HepG2 (cell line): ENCODE results near the gene PRKG1. TPM values are rescaled to one million over a fixed set of nuclear protein-coding genes. Genes with fewer than 3 reads are reported as not detected.
A peak's percentile ranks its signal among the peaks of the same experiment; 100 is the strongest.

ENCODE experiments used
- ATAC-seq: fragments of 200-7000 bp; cut with Tn5 transposase; 3 replicates; pipeline ENCODE4 v1.9.1; 2020; ENCODE audit warnings: mild to moderate bottlenecking, moderate library complexity
- BruUV-seq: library from RNA; stranded (reverse); fragments of 400-500 nt; replicated peaks from 2 replicates; lab custom pipeline; 2021; lab: Mats Ljungman, UMichigan
- CTCF ChIA-PET: fragments of 300-600 bp; formaldehyde crosslinking; extraction: SDS; loops from one replicate; lab custom pipeline; 2021; ENCODE audit warnings: low total read pairs, inconsistent platforms, low intra/inter-chr PET ratio; lab: Yijun Ruan, JAX
- POLR2A ChIA-PET: fragments of 350-600 bp; sonication (Branson Sonifier 250); formaldehyde crosslinking; loops from one replicate; lab custom pipeline; 2020; ENCODE audit warnings: antibody characterized with exemption, inconsistent platforms; lab: Yijun Ruan, JAX
- DNase-seq: peaks from one replicate; pipeline ENCODE4 v3.0.0-alpha.2; 2015; ENCODE audit warnings: low spot score
- FAIRE-seq: peaks from 3 replicates; lab custom pipeline; 2011; peaks lifted over from hg19 to GRCh38; lab: Jason Lieb, UNC
- H2AFZ ChIP-seq: one replicate; pipeline ENCODE4 v1.6.1; 2011; ENCODE audit warnings: low read length, inconsistent platforms
- H3K27ac ChIP-seq: fragments of 300-600 bp; 3 replicates; pipeline ENCODE4 v1.8.0; 2011; ENCODE audit warnings: mixed run types, mild to moderate bottlenecking, mixed read lengths, low read length, inconsistent platforms; ENCODE audit not compliant: insufficient read depth; ENCODE audit errors: extremely low read length
- H3K27me3 ChIP-seq, 2 experiments: fragments of 200-600 bp in 1 of 2; 2 replicates in 1 of 2; 3 replicates in 1 of 2; pipeline versions ENCODE4 v1.6.0 to v1.8.0; 2011; ENCODE audit warnings: low read length in 2 of 2, mild to moderate bottlenecking in 2 of 2, moderate library complexity in 2 of 2, inconsistent platforms in 1 of 2; ENCODE audit not compliant: insufficient read depth in 2 of 2, control insufficient read depth in 1 of 2
- H3K36me3 ChIP-seq, 2 experiments: fragments of 200-600 bp in 1 of 2; replicated peaks in 1 of 2; 2 replicates in 1 of 2; 3 replicates in 1 of 2; pipeline versions ENCODE4 v1.5.1 to v1.8.0; 2011; ENCODE audit warnings: low read length in 2 of 2, inconsistent platforms in 1 of 2; ENCODE audit not compliant: insufficient read depth in 2 of 2, control insufficient read depth in 1 of 2
- H3K4me1 ChIP-seq: 2 replicates; pipeline ENCODE4 v1.5.1; 2012; ENCODE audit warnings: low read length, inconsistent platforms; ENCODE audit not compliant: insufficient read depth
- H3K4me2 ChIP-seq: 2 replicates; pipeline ENCODE4 v1.6.0; 2011; ENCODE audit warnings: low read depth, low read length, inconsistent platforms
- H3K4me3 ChIP-seq, 3 experiments: fragments of 200-600 bp in 1 of 3; sonication (generic), shearing (Covaris generic) in 1 of 3; replicated peaks in 1 of 3; 2 replicates each; pipeline ENCODE4 v1.5.1; 2011 to 2016; ENCODE audit warnings: low read length in 3 of 3, inconsistent platforms in 2 of 3, low read depth in 2 of 3, mild to moderate bottlenecking in 2 of 3, control low read depth in 1 of 3, mixed read lengths in 1 of 3; ENCODE audit not compliant: insufficient read depth in 1 of 3
- H3K79me2 ChIP-seq: one replicate; pipeline ENCODE4 v1.6.1; 2011; ENCODE audit warnings: low read length, inconsistent platforms; ENCODE audit not compliant: insufficient read depth
- H3K9ac ChIP-seq: 2 replicates; pipeline ENCODE4 v1.6.0; 2011; ENCODE audit warnings: mild to moderate bottlenecking, low read depth, low read length, inconsistent platforms; ENCODE audit not compliant: insufficient read depth
- H3K9me3 ChIP-seq: 2 replicates; pipeline ENCODE4 v1.5.1; 2012; ENCODE audit warnings: mild to moderate bottlenecking, low read length
- H4K20me1 ChIP-seq: 2 replicates; pipeline ENCODE4 v1.6.0; 2011; ENCODE audit warnings: inconsistent platforms, mild to moderate bottlenecking, low read length, moderate library complexity; ENCODE audit not compliant: insufficient read depth
- FOXK1 ChIP-seq: sonication (generic); formaldehyde crosslinking; IDR thresholded peaks from 2 replicates; pipeline ENCODE4 v1.4.0; 2020; ENCODE audit warnings: low read depth, missing genetic modification reagents, borderline replicate concordance
- FUBP1 ChIP-seq: sonication (generic); formaldehyde crosslinking; IDR thresholded peaks from 2 replicates; pipeline ENCODE4 v1.5.1; 2020; ENCODE audit warnings: missing genetic modification reagents, mild to moderate bottlenecking, borderline replicate concordance
- NFAT5 ChIP-seq: sonication (generic); formaldehyde crosslinking; IDR thresholded peaks from 2 replicates; pipeline ENCODE4 v1.4.0; 2020; ENCODE audit warnings: missing genetic modification reagents
- PAF1 ChIP-seq: IDR thresholded peaks from 2 replicates; pipeline ENCODE4 v1.6.1; 2016; ENCODE audit warnings: missing genetic modification reagents, missing compliant biosample characterization
- ZNF143 ChIP-seq: sonication (generic); formaldehyde crosslinking; IDR thresholded peaks from 2 replicates; pipeline ENCODE4 v1.4.0; 2020; ENCODE audit warnings: missing genetic modification reagents
- ZNF234 ChIP-seq: sonication (generic); formaldehyde crosslinking; conservative IDR thresholded peaks from 2 replicates; pipeline ENCODE4 v1.5.1; 2020; ENCODE audit warnings: mild to moderate bottlenecking, missing genetic modification reagents
- ZNF276 ChIP-seq: sonication (generic); formaldehyde crosslinking; IDR thresholded peaks from 2 replicates; pipeline ENCODE4 v1.4.0; 2020; ENCODE audit warnings: mild to moderate bottlenecking, low read depth, missing genetic modification reagents
- ZNF441 ChIP-seq: sonication (generic); formaldehyde crosslinking; IDR thresholded peaks from 2 replicates; pipeline ENCODE4 v1.7.0; 2021; ENCODE audit warnings: missing genetic modification reagents, borderline replicate concordance
- ZNF746 ChIP-seq: sonication (generic); formaldehyde crosslinking; IDR thresholded peaks from 2 replicates; pipeline ENCODE4 v1.8.0; 2022; ENCODE audit warnings: mild to moderate bottlenecking, missing genetic modification reagents
- ZSCAN22 ChIP-seq: sonication (generic); formaldehyde crosslinking; IDR thresholded peaks from 2 replicates; pipeline ENCODE4 v1.4.0; 2020; ENCODE audit warnings: mild to moderate bottlenecking, missing genetic modification reagents
- WGBS: methylation state at CpG from one replicate; pipeline ENCODE4 v1.1.6; 2017; ENCODE audit warnings: low lambda C conversion rate; 5-methylcytosine and 5-hydroxymethylcytosine counted together
- in situ Hi-C: cut with HindIII; loops from 2 replicates; pipeline ENCODE4 v1.10.0; 2017; ENCODE audit warnings: low pct_unique_long_range_greater_than_20kb; ENCODE audit not compliant: extremely low pct_ligation_motif_present
- intact Hi-C: fragments of 100-400 bp; cut with micrococcal nuclease; formaldehyde crosslinking; loops from one replicate; pipeline ENCODE4 v1.10.0; 2022; ENCODE audit not compliant: unreplicated experiment
- polyA plus RNA-seq, 8 experiments: library from polyadenylated mRNA; depleted of rRNA in 3 of 8; stranded (reverse) in 7 of 8; unstranded in 1 of 8; fragments of >200 nt; fragmentation: Illumina TruSeq in 4 of 8; extraction: Trizol in 4 of 8; gene quantifications; 2 replicates each; pipeline versions ENCODE4 v1.2.1 to v1.2.3, GENCODE V29; 2011 to 2016; ENCODE audit warnings: low read depth in 4 of 8, missing spikeins in 1 of 8, mixed read lengths in 1 of 8; ENCODE audit not compliant: insufficient read depth in 1 of 8
- total RNA-seq, 5 experiments: library from RNA; depleted of rRNA; stranded (reverse); fragments of >200 nt; fragmentation: Illumina TruSeq; extraction: Trizol; gene quantifications; 2 replicates each; pipeline ENCODE4 v1.2.3, GENCODE V29; 2016; ENCODE audit warnings: low read depth in 1 of 5

PRKG1 gene
- total and polyA plus RNA-seq, 2 of the 13 experiments (the other 11 are each of a cell fraction or from before 2014, with no cell fraction given), result 0.01 TPM; not detected in 1

- no peak for TF ChIP-seq NFAT5 (CRISPR knock-in tag)
These were observed 509.7 kb downstream of the PRKG1 start (continued) for GRCh38 chr10:51583976-51584375.

GRCh38 chr10:51585742-51586141, 511.5 kb downstream of the PRKG1 start:
- 1% methylated on average over 7 of the region's 7 CpGs for WGBS
- Histone ChIP-seq H2AFZ (no peak overlapping the region), H3K36me3 (no peaks in the 10 kb centered on the region), H3K9me3 (no peaks in the 10 kb centered on the region), H3K4me3 (no peak overlapping the region), H3K27me3 (no peaks in the 10 kb centered on the region)
- intact Hi-C loops, result no loop called here
- peak; percentile 0 for DNase-seq
- FAIRE-seq, result no peak
- CTCF ChIA-PET, result no interaction called here
- TF ChIP-seq FUBP1 (CRISPR knock-in tag), result no peak
- no peak for TF ChIP-seq ZNF234 (CRISPR knock-in tag)
- no peak for TF ChIP-seq ZSCAN22 (CRISPR knock-in tag)
- no peak for TF ChIP-seq ZNF143 (CRISPR knock-in tag)
- TF ChIP-seq ZNF441, result no peak
- TF ChIP-seq ZNF746, result no peak
- no peak for TF ChIP-seq ZNF276 (CRISPR knock-in tag)
- no peak for TF ChIP-seq PAF1 (CRISPR knock-in tag)
- TF ChIP-seq FOXK1 (CRISPR knock-in tag), result no peak
- TF ChIP-seq, all 625 proteins: peak for 0
- in situ Hi-C loops, result no loop called here
- no peak overlapping the region for H3K9ac ChIP-seq
- no peaks in the 10 kb centered on the region for H4K20me1 ChIP-seq
- H3K27ac ChIP-seq, result no peak overlapping the region
- no peak for ATAC-seq
- H3K4me2 ChIP-seq, result no peak overlapping the region
- BruUV-seq, result no TSS peak
- no peaks in the 10 kb centered on the region for H3K79me2 ChIP-seq
- POLR2A ChIA-PET, result no interaction called here
- H3K4me1 ChIP-seq, result no peaks in the 10 kb centered on the region
